AG04450 (cell line): Measurements from ENCODE around the gene GRID1. TPM values are rescaled to one million over a fixed set of nuclear protein-coding genes. Genes with fewer than 3 reads are reported as not detected.
"Not testable (repeated sequence)": the region's sequence is repeated elsewhere in the genome, so short reads cannot be mapped to it uniquely, and the experiment has no call there.

Experiments
- CTCF ChIA-PET: fragments of 300-600, 350-600 bp; formaldehyde crosslinking; extraction: SDS; loops from one replicate; lab custom pipeline; 2022; ENCODE audit warnings: antibody characterized with exemption, inconsistent platforms; lab: Charles Lee
- POLR2A ChIA-PET: fragments of 350-600 bp; formaldehyde crosslinking; extraction: SDS; loops from one replicate; lab custom pipeline; 2021; ENCODE audit warnings: antibody characterized with exemption, inconsistent platforms; lab: Yijun Ruan, JAX
- DNase-seq: peaks from one replicate; pipeline ENCODE4 v3.0.0-alpha.2; 2011; ENCODE audit warnings: low read depth, low spot score
- H3K27ac ChIP-seq: one replicate; pipeline ENCODE4 v1.5.1; 2012; ENCODE audit warnings: low read depth, low read length, control low read depth
- H3K27me3 ChIP-seq: one replicate; pipeline ENCODE4 v1.6.0; 2012; ENCODE audit warnings: low read length; ENCODE audit not compliant: control insufficient read depth, insufficient read depth
- H3K4me3 ChIP-seq: 2 replicates; pipeline ENCODE4 v1.5.1; 2011; ENCODE audit warnings: mild to moderate bottlenecking, low read depth, low read length, control low read depth
- H3K9me3 ChIP-seq: 2 replicates; pipeline ENCODE4 v1.5.1; 2012; ENCODE audit warnings: low read length; ENCODE audit not compliant: control insufficient read depth, insufficient read depth
- CTCF ChIP-seq: IDR thresholded peaks from 2 replicates; pipeline ENCODE4 v1.5.1; 2011; ENCODE audit warnings: low read depth, low read length, control low read depth, inconsistent platforms
- polyA plus RNA-seq: library from polyadenylated mRNA; depleted of rRNA; stranded (reverse); fragments of >200 nt; gene quantifications from 2 replicates; pipeline ENCODE4 v1.2.3, GENCODE V29; 2011

The GRID1 gene
- polyA plus RNA-seq, 1 experiment = not detected

- no peak for DNase-seq
- ChIA-PET CTCF (no interaction called here), POLR2A (no interaction called here)
- Histone ChIP-seq H3K27ac (no peak overlapping the region), H3K4me3 (no peak overlapping the region), H3K27me3 (no peaks in the 10 kb centered on the region), H3K9me3 (peaks cover 20% of the 10 kb centered on the region)
- TF ChIP-seq CTCF = no peak
Measured at GRCh38 chr10:86108696-86109095, 257.9 kb downstream of the GRID1 start.

GRCh38 chr10:86107611-86108310 is 258.8 kb downstream of the GRID1 start:
- H3K27me3 ChIP-seq, H3K4me3 ChIP-seq, DNase-seq, POLR2A ChIA-PET, CTCF ChIA-PET, H3K27ac ChIP-seq: not testable (repeated sequence)
- H3K9me3 ChIP-seq = peaks cover 20% of the 10 kb centered on the region

GRCh38 chr10:86107131-86107530 is 259.5 kb downstream of the GRID1 start:
- peaks cover 20% of the 10 kb centered on the region for H3K9me3 ChIP-seq
- no peak for DNase-seq
- ChIA-PET CTCF (no interaction called here), POLR2A (no interaction called here)
- no peak for TF ChIP-seq CTCF
- H3K4me3 ChIP-seq = no peak overlapping the region
- no peak overlapping the region for H3K27ac ChIP-seq
- no peaks in the 10 kb centered on the region for H3K27me3 ChIP-seq

- TF ChIP-seq CTCF = no peak
- ChIA-PET CTCF (no interaction called here), POLR2A (no interaction called here)
- H3K27me3 ChIP-seq = no peaks in the 10 kb centered on the region
- no peak for DNase-seq
- no peak overlapping the region for H3K27ac ChIP-seq
- H3K9me3 ChIP-seq = peaks cover 20% of the 10 kb centered on the region
- no peak overlapping the region for H3K4me3 ChIP-seq
Measured at GRCh38 chr10:86106616-86107015, 260.0 kb downstream of the GRID1 start.

GRCh38 chr10:86105640-86106039 is 261.0 kb downstream of the GRID1 start:
- CTCF ChIA-PET = no interaction called here
- TF ChIP-seq CTCF = no peak

More at GRCh38 chr10:86105640-86106039, 261.0 kb downstream of the GRID1 start:
- Histone ChIP-seq H3K27me3 (no peaks in the 10 kb centered on the region), H3K4me3 (no peak overlapping the region), H3K27ac (no peak overlapping the region), H3K9me3 (peaks cover 20% of the 10 kb centered on the region)
- POLR2A ChIA-PET = no interaction called here
- no peak for DNase-seq
